GM21423 (cell line): ENCODE results near the gene MIF.
A peak's percentile ranks its signal among the peaks of the same experiment; 100 is the strongest.
"Not testable (repeated sequence)": the region's sequence is repeated elsewhere in the genome, so short reads cannot be mapped to it uniquely, and the experiment has no call there.

ENCODE experiments used
- ATAC-seq: cut with Tn5 transposase; IDR thresholded peaks from one replicate; pipeline ENCODE4 v1.9.1; 2021; ENCODE audit warnings: mild to moderate bottlenecking, moderate library complexity; ENCODE audit not compliant: unreplicated experiment

MIF gene

GRCh38 chr22:23900227-23900626 lies 6.0 kb downstream of the MIF start:
- not testable (repeated sequence) for ATAC-seq

DNA sequence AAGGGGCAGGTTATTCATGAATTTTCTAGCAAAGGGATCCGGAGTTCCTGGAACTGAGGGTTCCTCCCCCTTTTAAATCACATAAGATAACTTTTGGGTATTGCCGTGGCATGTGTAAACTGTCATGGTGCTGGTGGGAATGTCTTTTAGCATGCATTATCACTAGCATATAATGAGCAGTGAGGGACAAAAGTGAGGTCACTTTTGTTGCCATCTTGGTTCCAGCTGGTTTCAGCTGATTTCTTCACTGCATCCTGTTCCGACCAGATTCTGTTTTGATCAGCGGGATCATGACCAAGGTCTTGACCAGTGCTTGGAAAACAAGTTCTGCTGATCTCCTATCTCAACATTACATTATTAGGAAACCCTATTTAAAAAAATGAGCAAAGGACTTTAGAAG lies 7.4 kb downstream of the MIF start:
- ATAC-seq, result no peak

DNA sequence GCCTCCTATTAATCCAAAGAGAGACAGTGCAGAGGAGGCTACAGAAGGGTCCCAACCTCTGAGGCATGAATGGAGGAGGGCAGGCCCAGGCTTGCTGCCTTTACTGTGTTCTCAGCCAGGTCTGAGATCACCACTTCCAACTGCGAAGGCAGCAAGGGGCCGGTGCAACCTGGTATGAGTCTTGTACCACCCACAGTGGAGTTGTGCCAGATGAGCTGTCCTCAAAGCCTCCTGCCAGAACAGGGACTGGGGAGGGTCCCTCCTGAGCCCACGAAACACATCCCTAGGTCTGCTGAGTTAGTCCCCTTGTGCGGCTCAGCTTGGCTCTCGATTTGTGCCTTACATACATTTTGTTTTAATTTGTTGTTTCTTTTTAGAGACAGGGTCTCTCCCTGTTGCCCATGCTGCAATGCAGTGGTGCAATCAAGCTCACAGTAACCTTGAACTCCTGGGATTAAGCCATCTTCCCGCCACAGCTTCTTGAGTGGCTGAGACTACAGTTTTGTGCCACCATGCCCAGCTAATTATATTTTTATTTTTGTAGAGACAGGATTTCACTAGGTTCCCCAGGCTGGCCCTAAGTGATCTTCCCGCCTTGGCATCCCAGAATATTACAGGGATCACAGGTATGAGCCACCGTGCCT lies 9.3 kb downstream of the MIF start:
- ATAC-seq, result no peak

GRCh38 chr22:23904573-23905254 lies 10.5 kb downstream of the MIF start:
- ATAC-seq, result no peak

DNA sequence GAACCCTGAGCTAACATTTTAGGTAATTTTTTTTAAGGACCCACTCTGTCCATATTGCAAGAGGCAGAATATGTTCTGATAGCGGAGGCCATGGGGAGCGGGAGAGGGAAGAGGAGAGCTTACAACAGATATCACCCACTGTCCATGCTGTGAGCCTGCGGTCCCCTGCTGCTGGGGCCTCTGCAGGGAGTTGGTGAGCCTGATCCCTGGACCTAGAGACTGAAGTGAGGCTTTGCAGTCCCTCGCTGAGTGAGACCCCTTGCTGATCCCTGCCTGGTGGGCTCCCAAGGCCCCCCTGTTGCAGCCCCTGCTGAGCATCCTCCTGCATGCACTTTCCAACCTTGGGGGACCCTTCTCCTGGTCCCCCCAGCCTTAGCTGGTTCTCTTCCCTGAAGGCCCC lies 12.5 kb downstream of the MIF start:
- ATAC-seq, result no peak

GRCh38 chr22:23907423-23907822 lies 13.2 kb downstream of the MIF start:
- not testable (repeated sequence) for ATAC-seq

DNA sequence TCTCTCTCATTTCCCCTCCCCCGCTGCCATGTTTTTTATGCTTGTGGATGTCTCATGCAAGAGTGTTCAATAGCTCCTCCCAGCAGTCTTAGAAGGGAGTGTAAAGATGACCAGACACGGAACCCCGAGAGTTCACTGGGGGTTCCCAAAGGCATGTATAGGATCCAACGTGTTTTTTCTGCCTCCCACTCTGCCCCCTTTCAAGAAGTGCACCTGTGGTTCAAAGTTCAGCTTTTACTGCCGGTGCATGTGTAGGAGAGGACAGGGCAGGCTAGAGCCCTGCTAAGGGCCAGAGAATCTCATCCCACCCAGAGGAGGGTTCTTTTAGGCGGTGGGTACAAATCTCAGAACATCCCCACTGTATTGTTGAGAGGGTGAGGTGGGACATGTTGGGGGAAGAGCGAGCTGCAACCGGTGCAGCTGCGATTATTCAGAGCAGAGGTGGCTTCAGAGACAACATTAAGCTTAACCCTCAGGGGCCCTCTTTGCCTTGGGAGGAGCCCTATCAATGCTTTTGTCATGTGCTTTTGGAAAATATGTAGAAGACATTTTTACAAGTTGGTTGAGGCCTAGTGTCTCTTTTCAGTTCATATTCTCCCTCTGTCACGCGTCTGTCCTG lies 14.5 kb downstream of the MIF start:
- ATAC-seq, result no peak

- ATAC-seq, result no peak
These were observed 15.2 kb downstream of the MIF start for GRCh38 chr22:23909296-23909898.

GRCh38 chr22:23910496-23911190 lies 16.5 kb downstream of the MIF start:
- ATAC-seq, result no peak

GRCh38 chr22:23911318-23911980 lies 17.3 kb downstream of the MIF start:
- no peak for ATAC-seq

- no peak for ATAC-seq
These were observed 18.2 kb downstream of the MIF start for GRCh38 chr22:23912293-23912903.

DNA sequence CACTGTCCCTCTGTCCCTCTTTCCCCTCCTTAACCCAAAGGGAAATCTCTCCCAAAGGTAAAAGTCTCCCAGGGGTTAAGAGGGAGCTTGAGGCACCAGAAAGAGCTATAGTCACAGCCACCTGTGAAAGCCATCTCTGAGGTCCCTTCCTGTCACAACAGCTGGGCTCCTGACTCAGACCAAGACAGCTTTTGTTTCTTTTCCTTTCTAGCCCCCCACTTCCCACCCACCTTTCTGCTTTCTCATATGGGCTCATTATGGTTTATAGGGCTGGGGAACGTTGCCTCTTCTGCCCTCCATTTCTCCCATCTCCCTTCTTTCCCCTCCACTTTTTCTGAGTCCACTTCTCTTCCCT lies 19.1 kb downstream of the MIF start:
- no peak for ATAC-seq

DNA sequence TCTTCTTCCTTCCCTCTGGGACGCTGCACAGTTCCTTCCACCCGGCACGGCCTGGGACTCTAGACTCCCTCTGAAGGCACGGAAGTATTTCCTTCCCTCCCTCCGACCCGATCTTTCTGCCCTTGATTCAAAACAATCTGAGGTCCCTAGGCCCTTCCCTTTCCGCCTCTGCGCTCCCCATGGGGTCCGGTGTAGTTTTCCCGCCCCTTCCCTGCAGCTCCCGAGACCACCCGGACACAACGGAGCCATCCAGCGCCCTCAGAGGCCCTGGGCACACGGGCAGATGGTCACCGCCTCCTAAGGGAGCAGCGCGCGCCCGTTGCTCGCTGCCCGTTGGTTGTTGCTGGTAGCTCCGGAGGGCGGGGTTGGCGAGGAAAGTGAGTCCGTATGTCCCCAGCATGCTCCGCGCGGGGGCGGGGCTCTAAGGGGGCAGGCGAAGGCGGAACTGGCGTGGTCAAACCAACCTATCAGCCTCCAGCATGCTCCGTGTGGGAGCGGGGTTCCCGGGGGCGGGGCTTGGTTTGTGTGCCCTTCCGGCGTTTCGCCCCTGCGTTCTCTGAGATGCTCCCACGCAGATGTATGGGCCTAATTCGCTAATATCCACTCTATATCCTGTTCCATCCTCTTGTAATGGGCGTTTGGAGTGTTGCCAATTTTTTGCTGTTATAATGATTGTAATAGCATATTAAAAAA lies 19.6 kb downstream of the MIF start:
- peak; percentile 95 for ATAC-seq

GRCh38 chr22:23915290-23915689 lies 21.1 kb downstream of the MIF start:
- no peak for ATAC-seq

DNA sequence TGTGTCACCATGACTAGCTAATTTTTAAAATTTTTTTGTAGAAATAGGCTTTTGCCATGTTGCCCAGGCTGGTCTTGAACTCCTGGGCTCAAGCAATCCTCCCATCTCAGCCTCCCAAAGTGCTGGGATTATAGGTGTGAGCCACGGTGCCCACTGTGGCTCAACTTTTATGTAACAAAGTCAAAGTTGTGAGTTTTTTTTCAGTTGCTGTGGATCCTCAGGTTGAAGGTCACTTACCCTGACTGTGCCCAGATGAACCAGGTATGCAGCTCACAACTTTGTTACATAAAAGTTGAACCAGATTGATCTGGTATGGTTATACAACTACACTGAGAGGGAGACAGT lies 26.1 kb downstream of the MIF start:
- not testable (repeated sequence) for ATAC-seq

DNA sequence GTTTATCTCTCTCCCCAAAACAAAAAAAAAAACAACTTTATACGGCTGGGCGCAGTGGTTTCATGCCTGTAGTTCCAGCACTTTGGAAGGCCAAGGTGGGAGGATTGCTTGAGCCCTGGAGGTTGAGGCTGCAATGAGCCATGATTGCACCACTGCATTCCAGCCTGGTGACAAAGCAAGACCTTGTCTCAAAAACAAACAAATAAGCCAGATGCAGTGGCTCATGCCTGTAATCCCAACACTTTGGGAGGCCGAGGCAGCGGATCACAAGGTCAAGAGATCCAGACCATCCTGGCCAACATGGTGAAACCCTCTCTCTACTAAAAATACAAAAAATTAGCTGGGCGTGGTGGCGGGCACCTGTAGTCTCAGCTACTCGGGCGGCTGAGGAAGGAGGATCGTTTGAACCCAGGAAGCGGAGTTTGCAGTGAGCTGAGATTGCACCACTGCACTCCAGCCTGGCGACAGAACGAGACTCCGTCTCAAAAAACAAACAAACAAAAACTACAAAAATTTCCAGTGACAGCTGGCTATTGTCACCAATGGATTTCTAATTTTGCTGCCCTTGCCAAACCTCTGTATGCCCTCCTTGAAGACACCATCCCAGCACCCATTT lies 27.5 kb downstream of the MIF start:
- ATAC-seq, result not testable (repeated sequence)

- ATAC-seq, result no peak
These were observed 28.7 kb downstream of the MIF start for GRCh38 chr22:23922921-23923320.

- ATAC-seq, result no peak
These were observed 30.9 kb downstream of the MIF start for GRCh38 chr22:23925020-23925606.

GRCh38 chr22:23926561-23926960 lies 32.4 kb downstream of the MIF start:
- no peak for ATAC-seq
